Epithelial cell of prostate (primary cell): ENCODE results near the gene AKR7A2.

Experiments
- DNase-seq: peaks from one replicate; pipeline ENCODE4 v3.0.0-alpha.2; 2011; ENCODE audit warnings: low read depth, low spot score
- H3K27ac ChIP-seq: fragments of 450-650 bp; 2 replicates; pipeline ENCODE4 v1.5.1; 2017; ENCODE audit warnings: mild to moderate bottlenecking

The AKR7A2 gene

GRCh38 chr1:19311931-19312781 lies at the start of gene AKR7A2, which contains the start of gene SLC66A1:
Gene AKR7A2, minus strand, starts transcription at chr1:19312144. Its CDS starts 20 bp downstream, at chr1:19312124.
Gene SLC66A1, plus strand, starts transcription at chr1:19312326. Its CDS starts 5,352 bp downstream, at chr1:19317678.
- peak; percentile 39 for DNase-seq
- H3K27ac ChIP-seq: peak within 1 kb of the TSS; percentile 68

- H3K27ac ChIP-seq: peak overlapping the region; percentile 82
- peak; percentile 89 for DNase-seq
Observed at GRCh38 chr1:19360843-19361610, 49.1 kb upstream of the AKR7A2 start.

GRCh38 chr1:19360432-19360831 lies 48.5 kb upstream of the AKR7A2 start:
- H3K27ac ChIP-seq: peak overlapping the region; percentile 82

GRCh38 chr1:19360016-19360415 lies 48.1 kb upstream of the AKR7A2 start:
- peak overlapping the region; percentile 82 for H3K27ac ChIP-seq
- DNase-seq: no peak

More at GRCh38 chr1:19360432-19360831, 48.5 kb upstream of the AKR7A2 start:
- no peak for DNase-seq

- H3K27ac ChIP-seq: no peak overlapping the region
- no peak for DNase-seq
Observed at GRCh38 chr1:19359357-19359756, 47.4 kb upstream of the AKR7A2 start.

- H3K27ac ChIP-seq: no peak overlapping the region
- DNase-seq: no peak
Observed at GRCh38 chr1:19358710-19359109, 46.8 kb upstream of the AKR7A2 start.

- DNase-seq: no peak
- H3K27ac ChIP-seq: no peak overlapping the region
Observed at GRCh38 chr1:19357299-19357986, 45.5 kb upstream of the AKR7A2 start.

- no peak for DNase-seq
- no peak overlapping the region for H3K27ac ChIP-seq
Observed at GRCh38 chr1:19356266-19356665, 44.3 kb upstream of the AKR7A2 start.

- DNase-seq: no peak
- no peak overlapping the region for H3K27ac ChIP-seq
Observed at GRCh38 chr1:19354531-19354981, 42.6 kb upstream of the AKR7A2 start.

GRCh38 chr1:19353596-19353995 lies 41.7 kb upstream of the AKR7A2 start:
- H3K27ac ChIP-seq: no peak overlapping the region
- no peak for DNase-seq

- no peak for DNase-seq
- no peak overlapping the region for H3K27ac ChIP-seq
Observed at GRCh38 chr1:19352839-19353238, 40.9 kb upstream of the AKR7A2 start.

- no peak overlapping the region for H3K27ac ChIP-seq
- DNase-seq: no peak
Observed at GRCh38 chr1:19351873-19352272, 39.9 kb upstream of the AKR7A2 start.

- no peak for DNase-seq
- H3K27ac ChIP-seq: no peak overlapping the region
Observed at GRCh38 chr1:19350566-19350965, 38.6 kb upstream of the AKR7A2 start.

- no peak for DNase-seq
Observed at GRCh38 chr1:19349999-19350398, 38.1 kb upstream of the AKR7A2 start.

GRCh38 chr1:19348441-19349198 lies 36.7 kb upstream of the AKR7A2 start:
- no peak overlapping the region for H3K27ac ChIP-seq
- no peak for DNase-seq

More at GRCh38 chr1:19349999-19350398, 38.1 kb upstream of the AKR7A2 start:
- no peak overlapping the region for H3K27ac ChIP-seq

- DNase-seq: no peak
- H3K27ac ChIP-seq: no peak overlapping the region
Observed at GRCh38 chr1:19347533-19348172, 35.7 kb upstream of the AKR7A2 start.

- no peak for DNase-seq
- no peak overlapping the region for H3K27ac ChIP-seq
Observed at GRCh38 chr1:19346026-19346425, 34.1 kb upstream of the AKR7A2 start.

GRCh38 chr1:19345391-19345790 lies 33.4 kb upstream of the AKR7A2 start:
- H3K27ac ChIP-seq: no peak overlapping the region
- DNase-seq: no peak

- DNase-seq: no peak
- no peak overlapping the region for H3K27ac ChIP-seq
Observed at GRCh38 chr1:19344831-19345230, 32.9 kb upstream of the AKR7A2 start.
